A549 treated with CpdA at 1 μM for 4 hours (cell line): Measurements from ENCODE around the gene CYP46A1. TPM values are rescaled to one million over a fixed set of nuclear protein-coding genes. Genes with fewer than 3 reads are reported as not detected.

Experiments
- total RNA-seq: library from RNA; stranded (reverse); fragments of 200-300 nt; extraction: Qiagen RNA extraction; gene quantifications from 5 replicates; pipeline ENCODE4 v1.2.3, GENCODE V29; 2022; ENCODE audit warnings: low read depth

CYP46A1 gene
- total RNA-seq, result 0.06 to 0.14 TPM (median 0.11 TPM) in 4 of 5 replicates, not detected in the other

GRCh38 chr14:99683619-99684409, at the start of gene CYP46A1:
TSS of gene CYP46A1 (plus strand) at chr14:99684298. CDS start at chr14:99684418, 120 bp downstream.

GRCh38 chr14:99644723-99645544, 39.2 kb upstream of the CYP46A1 start, which contains the start of gene HHIPL1:
TSS of gene HHIPL1 (plus strand) at chr14:99645129. CDS start at chr14:99645208, 79 bp downstream.

Other genes starting within 250 kb of the CYP46A1 start
- gene SETD3, start 203.4 kb upstream of the CYP46A1 start, total RNA-seq, result 45.7 to 57.9 TPM (median 50.1 TPM) in 5 replicates
- gene CCNK, start 202.9 kb upstream of the CYP46A1 start, total RNA-seq, result 42.5 to 64.2 TPM (median 49.9 TPM) in 5 replicates
- gene CCDC85C, start 80.1 kb upstream of the CYP46A1 start, total RNA-seq, result 35.9 to 42.1 TPM (median 38.2 TPM) in 5 replicates
- 0.19 to 0.25 TPM (median 0.22 TPM) in 5 replicates for gene HHIPL1, start 39.2 kb upstream of the CYP46A1 start, total RNA-seq
- 39.4 to 45.4 TPM (median 45.2 TPM) in 5 replicates for gene EML1, start 109.1 kb downstream of the CYP46A1 start, total RNA-seq